Measurements from ENCODE around the gene SEC22C. TPM values are rescaled to one million over a fixed set of nuclear protein-coding genes. Genes with fewer than 3 reads are reported as not detected.

SEC22C gene
- total and polyA plus RNA-seq, 2 of the 13 experiments (the other 11 are each of a cell fraction or from before 2014, with no cell fraction given), result 20.0 to 40.0 TPM

DNA sequence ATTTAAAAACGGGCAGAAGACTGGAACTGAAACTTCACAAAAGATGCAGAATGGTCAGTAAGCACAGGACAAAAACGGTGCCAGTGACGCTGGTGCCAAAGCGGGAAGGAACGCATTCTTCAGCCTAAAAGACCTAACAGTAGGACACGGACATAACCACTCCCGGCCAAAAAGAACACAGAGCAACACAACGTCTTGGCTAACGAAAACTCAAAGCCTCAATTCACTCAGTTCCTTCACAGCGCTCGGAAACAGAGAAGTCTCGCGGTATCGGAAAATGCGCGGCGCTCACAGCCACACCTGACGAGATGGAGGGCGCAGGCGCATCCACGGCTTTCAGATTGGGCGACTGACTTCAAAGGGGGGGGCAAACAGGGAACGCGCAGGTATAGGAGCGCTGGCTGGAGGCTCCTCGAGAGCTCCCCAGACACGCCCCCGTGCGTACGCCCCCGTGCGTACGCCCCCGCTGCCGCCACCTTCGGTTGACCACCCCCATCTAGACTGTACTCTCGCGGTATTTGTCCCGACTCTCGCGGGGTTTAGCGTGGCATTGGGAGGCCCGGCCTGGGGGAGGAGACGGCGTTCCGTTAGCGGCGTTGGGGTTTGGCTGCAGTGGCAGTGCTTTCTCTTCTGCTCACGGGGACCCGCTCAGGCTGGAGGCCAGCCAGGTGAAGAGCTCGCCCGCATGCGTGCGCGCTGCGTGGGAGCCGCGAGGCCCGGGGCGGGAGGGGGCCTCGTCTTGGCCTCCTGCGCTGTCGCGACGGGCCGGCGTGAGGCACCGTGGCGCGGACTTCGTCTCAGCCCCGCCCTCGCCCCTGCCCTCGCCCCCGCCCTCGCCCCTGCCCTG is 18.6 kb upstream of the SEC22C start, which contains the start of gene NKTR (continued):
- peak; percentile 86 for TF ChIP-seq KMT2B (CRISPR knock-in tag; IDR thresholded peaks at IDR 0.05)
- no peak for TF ChIP-seq GTF3A (CRISPR knock-in tag; conservative IDR thresholded peaks at IDR 0.05)
- TF ChIP-seq ZNF678 (CRISPR knock-in tag; IDR thresholded peaks at IDR 0.05), result peak; percentile 77; the same call in 1 of the 2 replicates
- TF ChIP-seq JARID2 (CRISPR knock-in tag; IDR thresholded peaks at IDR 0.05; ENCODE audit: insufficient replicate concordance), result no peak
- TF ChIP-seq SNRNP70 (IDR thresholded peaks at IDR 0.05; ENCODE audit: low read depth, low read length), result no peak
- no peak for TF ChIP-seq FOSL1 (CRISPR knock-in tag; IDR thresholded peaks at IDR 0.05; ENCODE audit: borderline replicate concordance)
- peak; percentile 88; the same call in 1 of the 2 replicates for TF ChIP-seq KAT7 (CRISPR knock-in tag; IDR thresholded peaks at IDR 0.05; ENCODE audit: borderline replicate concordance)
- peak; percentile 76 for TF ChIP-seq MAZ (IDR thresholded peaks at IDR 0.05; ENCODE audit: borderline replicate concordance, low read depth, low read length)
- TF ChIP-seq MAZ (CRISPR knock-in tag; IDR thresholded peaks at IDR 0.05; ENCODE audit: low read depth), result peak; percentile 85
- TF ChIP-seq ZNF609 (CRISPR knock-in tag; IDR thresholded peaks at IDR 0.05; ENCODE audit: borderline replicate concordance), result peak; percentile 60; the same call in 1 of the 2 replicates
- TF ChIP-seq MIER2 (CRISPR knock-in tag; IDR thresholded peaks at IDR 0.05), result no peak
- no peak for TF ChIP-seq HOXA7 (CRISPR knock-in tag; IDR thresholded peaks at IDR 0.05)
- TF ChIP-seq MTERF4 (CRISPR knock-in tag; IDR thresholded peaks at IDR 0.05), result no peak
- TF ChIP-seq NKX3-1 (CRISPR knock-in tag; IDR thresholded peaks at IDR 0.05), result 0 out of 2 replicates have a peak, but pooled peaks have one; percentile 22
- TF ChIP-seq RBM39 (IDR thresholded peaks at IDR 0.05; ENCODE audit: low read depth, low read length, poor library complexity, severe bottlenecking), result peak; percentile 83
- TF ChIP-seq, protein P1, sequence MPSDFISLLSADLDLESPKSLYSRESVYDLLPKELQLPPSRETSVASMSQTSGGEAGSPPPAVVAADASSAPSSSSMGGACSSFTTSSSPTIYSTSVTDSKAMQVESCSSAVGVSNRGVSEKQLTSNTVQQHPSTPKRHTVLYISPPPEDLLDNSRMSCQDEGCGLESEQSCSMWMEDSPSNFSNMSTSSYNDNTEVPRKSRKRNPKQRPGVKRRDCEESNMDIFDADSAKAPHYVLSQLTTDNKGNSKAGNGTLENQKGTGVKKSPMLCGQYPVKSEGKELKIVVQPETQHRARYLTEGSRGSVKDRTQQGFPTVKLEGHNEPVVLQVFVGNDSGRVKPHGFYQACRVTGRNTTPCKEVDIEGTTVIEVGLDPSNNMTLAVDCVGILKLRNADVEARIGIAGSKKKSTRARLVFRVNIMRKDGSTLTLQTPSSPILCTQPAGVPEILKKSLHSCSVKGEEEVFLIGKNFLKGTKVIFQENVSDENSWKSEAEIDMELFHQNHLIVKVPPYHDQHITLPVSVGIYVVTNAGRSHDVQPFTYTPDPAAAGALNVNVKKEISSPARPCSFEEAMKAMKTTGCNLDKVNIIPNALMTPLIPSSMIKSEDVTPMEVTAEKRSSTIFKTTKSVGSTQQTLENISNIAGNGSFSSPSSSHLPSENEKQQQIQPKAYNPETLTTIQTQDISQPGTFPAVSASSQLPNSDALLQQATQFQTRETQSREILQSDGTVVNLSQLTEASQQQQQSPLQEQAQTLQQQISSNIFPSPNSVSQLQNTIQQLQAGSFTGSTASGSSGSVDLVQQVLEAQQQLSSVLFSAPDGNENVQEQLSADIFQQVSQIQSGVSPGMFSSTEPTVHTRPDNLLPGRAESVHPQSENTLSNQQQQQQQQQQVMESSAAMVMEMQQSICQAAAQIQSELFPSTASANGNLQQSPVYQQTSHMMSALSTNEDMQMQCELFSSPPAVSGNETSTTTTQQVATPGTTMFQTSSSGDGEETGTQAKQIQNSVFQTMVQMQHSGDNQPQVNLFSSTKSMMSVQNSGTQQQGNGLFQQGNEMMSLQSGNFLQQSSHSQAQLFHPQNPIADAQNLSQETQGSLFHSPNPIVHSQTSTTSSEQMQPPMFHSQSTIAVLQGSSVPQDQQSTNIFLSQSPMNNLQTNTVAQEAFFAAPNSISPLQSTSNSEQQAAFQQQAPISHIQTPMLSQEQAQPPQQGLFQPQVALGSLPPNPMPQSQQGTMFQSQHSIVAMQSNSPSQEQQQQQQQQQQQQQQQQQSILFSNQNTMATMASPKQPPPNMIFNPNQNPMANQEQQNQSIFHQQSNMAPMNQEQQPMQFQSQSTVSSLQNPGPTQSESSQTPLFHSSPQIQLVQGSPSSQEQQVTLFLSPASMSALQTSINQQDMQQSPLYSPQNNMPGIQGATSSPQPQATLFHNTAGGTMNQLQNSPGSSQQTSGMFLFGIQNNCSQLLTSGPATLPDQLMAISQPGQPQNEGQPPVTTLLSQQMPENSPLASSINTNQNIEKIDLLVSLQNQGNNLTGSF (CRISPR knock-in tag; IDR thresholded peaks at IDR 0.05), result 0 out of 2 replicates have a peak, but pooled peaks have one; percentile 27
- peak; percentile 74; the same call in 1 of the 2 replicates for TF ChIP-seq ZSCAN9 (CRISPR knock-in tag; IDR thresholded peaks at IDR 0.05; ENCODE audit: borderline replicate concordance)

Measured in HepG2 (cell line).